GM19455 (cell line): ENCODE results near the gene RGS19.

Source experiments
- ATAC-seq: cut with Tn5 transposase; IDR thresholded peaks from one replicate; pipeline ENCODE4 v1.9.1; 2021; ENCODE audit not compliant: unreplicated experiment

The RGS19 gene

DNA sequence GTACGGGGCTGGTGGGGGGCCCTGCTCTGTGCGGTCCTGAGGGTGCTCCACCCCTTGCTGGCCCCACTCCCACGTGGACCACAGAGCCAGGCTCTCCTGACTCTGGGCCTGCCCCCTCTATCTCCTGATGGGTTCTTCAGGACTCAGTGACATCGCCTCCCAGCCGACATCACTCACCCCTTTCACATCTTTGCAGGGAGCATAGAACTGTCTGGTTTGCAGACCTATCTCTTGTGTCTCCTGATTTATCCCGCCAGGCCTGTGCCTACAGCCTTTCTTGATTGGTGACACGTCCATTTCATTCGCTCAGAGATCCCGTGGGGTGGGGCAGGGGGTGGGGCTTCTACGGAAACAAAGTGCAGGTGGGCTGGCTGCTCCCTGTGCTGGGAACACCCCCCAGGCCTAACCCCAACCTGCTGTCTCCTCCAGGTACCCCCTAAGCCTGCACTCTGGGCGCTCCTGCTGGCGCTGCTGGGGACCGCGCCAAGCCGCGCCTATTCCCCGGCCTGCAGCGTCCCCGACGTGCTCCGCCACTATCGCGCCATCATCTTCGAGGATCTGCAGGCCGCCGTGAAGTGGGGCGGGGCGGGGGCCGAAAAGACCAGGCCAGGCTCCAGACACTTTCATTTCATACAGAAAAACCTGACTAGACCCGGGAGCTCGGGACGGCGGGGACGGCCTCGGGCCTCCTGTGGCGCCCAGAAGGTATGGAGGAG is 41.7 kb downstream of the RGS19 start:
- ATAC-seq = no peak

GRCh38 chr20:64037199-64037497 is 42.2 kb downstream of the RGS19 start:
- no peak for ATAC-seq

- no peak for ATAC-seq
Observed at GRCh38 chr20:64036346-64037198, 42.7 kb downstream of the RGS19 start.

DNA sequence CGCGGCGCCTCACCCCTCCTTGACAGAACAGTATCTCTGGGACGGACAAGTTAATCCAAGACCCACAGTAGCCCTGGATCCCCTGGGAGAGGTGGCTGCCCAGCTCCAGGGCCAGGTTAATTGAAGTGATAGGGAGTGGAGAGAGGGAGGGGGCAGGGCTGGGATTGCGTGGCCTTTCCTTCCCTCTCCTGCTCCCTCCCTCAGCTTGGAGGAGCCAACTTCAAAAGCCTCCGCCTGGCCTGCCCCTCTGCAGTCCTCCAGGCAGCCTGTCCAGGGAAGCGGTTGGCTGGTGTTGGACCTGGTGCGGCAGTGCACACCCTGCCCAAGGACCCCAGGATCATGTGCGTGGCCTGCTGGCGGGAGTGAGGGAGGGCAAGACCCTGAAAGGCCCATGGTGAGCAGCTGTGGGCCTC is 43.4 kb downstream of the RGS19 start, which contains the start of gene C20orf204:
Gene C20orf204, plus strand, starts transcription at position 250 of the 413 bp plus-strand sequence. Its CDS starts 142 bp downstream, at position 392.
- ATAC-seq = no peak

GRCh38 chr20:64035066-64035932 is 44.0 kb downstream of the RGS19 start:
- ATAC-seq = no peak

DNA sequence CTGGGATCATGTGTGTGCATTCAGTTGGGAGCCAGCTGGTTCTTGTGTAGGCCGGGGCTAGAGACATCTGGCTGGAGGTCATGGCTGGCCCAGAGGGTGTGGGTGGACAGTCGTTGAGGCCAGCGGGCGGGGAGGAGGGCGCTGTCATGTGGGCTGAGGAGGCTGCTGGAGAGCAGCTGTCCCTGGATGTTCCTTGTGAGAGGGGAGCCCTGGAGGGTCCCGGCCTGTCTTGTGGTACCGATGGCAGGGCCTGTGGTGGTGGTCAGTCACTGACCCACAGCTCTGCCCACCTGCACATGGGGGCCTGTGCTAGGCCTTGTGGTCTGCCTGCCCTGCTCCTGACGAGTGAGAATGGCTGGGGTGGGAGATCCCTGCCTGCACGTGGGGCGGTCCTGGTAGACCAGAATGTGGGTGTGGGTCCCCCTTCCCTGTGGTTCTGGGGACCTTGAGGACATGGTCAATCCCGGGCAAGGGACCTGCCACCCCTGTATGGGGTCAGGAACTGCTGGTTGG is 45.3 kb downstream of the RGS19 start:
- ATAC-seq = no peak

DNA sequence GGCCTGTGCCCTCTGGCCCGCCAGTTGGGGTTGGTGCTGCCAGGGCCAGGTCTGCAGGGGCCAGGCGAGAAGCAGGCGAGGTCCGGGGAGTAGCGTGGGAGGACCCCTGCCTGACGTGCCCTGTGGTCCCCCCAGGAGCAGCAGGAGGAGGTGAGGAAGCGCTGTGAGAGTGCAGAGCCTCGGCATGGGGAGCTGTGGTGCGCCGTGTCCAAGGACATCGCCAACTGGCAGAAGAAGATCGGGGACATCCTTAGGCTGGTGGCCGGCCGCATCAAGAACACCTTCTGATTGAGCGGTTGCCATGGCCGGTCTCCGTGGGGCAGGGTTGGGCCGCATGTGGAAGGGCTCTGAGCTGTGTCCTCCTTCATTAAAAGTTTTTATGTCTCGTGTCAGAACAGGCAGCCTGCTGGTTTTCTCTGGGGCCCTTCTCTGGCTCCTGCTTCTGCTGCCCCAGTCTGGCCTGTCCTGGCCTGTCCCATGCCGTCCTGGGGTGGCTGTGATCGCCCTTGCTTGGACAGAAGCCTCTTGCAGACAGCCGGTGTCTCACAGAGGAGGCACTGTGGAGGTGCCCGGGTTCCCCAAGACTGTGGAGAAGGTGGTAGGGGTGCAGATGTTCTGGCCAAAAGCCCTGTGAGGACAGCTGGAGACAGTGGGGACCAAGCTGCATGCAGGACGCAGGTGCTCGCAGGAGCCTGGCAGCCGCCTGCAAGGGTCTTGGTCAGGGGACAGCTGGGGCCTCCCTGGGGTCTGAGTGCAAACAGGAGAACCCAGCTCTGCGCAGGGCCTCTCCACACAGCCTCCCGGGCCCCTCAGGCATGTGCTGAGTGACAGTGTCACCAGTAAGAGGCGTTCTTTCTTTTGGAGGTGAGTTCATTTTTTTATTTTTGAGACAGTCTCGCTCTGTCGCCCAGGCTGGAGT is 46.4 kb downstream of the RGS19 start:
- ATAC-seq = no peak

DNA sequence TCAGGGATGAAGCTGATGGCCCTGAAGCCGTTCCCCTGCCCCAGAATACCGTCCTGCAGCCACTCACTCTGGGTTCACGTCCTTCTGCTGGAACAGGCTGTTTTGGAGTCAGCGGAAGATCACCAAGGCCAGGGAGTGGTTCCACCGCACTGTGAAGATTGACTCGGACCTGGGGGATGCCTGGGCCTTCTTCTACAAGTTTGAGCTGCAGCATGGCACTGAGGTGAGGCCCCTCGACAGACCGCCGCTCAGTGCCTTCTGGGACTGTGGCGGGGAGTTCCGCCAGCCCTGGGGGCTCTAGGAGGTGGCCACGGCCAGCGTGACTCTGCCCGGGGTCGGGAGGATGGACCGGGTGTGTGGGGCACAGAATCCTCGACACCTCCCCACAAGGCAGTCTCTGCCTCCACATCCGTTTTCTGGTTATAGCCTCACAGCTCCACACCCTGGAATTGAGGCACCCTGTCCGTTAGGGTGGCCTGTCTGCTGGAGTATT is 47.5 kb downstream of the RGS19 start:
- no peak for ATAC-seq

GRCh38 chr20:64030371-64031134 is 48.8 kb downstream of the RGS19 start:
- ATAC-seq = no peak

- ATAC-seq = no peak
Observed at GRCh38 chr20:64029293-64030117, 49.8 kb downstream of the RGS19 start.

GRCh38 chr20:64027981-64028685 is 51.2 kb downstream of the RGS19 start:
- ATAC-seq = no peak

- no peak for ATAC-seq
Observed at GRCh38 chr20:64025826-64026412, 53.4 kb downstream of the RGS19 start.

DNA sequence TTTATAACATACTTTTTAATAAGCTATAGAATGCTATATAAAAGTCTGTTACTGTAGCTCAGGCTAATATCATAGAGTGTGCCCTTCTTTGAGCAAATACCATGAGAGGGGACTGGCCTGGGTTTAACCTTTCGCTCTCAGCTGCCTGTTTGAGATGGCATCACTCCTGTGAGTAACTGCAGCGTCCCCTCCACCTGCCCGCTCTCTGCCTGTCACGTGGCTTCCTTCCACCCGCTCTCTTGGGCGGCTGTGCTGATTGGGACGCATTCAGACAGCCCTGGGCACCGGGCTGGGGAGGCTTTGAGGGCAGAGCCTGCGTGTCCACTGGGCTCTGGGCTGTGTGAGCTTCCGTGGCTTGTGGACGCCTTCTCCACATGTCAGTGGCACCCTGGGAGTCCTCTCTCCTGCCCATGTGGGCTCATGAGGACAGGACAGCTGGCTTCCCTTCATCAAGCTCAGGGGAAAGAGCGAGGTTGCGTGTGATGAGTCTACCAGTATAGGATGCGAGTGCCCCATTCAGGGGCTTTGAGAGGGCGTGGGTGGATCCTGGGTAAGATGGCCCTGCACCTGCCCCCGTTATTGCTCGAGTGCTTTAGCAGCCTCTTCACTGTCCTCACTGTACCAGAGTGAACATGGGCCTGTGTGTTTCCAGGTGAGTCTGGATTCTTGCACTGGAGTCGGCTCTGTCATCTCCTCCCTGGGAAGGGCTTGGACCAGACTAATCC is 54.1 kb downstream of the RGS19 start:
- no peak for ATAC-seq

DNA sequence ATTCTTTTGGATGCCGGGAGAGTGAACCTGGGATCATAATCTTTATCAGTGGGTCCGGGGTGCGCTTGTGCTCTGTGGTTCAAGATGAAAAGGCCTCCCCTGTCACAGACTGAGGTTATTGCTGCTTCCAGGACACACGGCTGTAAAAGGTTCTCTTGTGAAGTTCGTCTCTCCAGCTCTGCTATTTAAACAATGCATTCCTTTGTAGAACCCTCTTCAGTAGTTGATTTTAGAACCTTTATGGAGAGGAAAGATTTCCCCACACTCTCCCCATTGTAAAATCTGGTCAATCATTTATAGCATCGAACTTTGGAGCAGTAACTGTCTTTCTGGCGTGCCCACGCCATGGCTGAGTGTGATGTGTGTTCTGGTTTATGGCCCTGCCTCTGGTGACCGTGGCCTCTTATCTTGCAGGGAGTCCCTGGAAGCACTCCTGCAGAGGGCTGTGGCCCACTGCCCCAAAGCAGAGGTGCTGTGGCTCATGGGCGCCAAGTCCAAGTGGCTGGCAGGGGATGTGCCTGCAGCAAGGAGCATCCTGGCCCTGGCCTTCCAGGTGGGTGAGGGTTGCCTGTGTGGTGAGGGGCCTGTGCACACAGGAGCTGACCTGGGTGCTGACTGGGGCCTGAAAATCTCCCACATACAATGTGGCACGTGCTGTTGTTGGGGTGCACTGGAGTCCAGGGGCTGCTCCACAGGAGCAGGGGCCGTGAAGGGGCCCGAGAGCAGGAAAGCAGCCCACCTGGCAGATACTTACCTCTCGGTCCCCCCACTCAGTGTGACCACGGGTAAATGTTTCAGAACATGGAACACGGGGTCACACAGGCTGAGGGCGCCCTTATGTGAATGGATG is 55.0 kb downstream of the RGS19 start:
- no peak for ATAC-seq

DNA sequence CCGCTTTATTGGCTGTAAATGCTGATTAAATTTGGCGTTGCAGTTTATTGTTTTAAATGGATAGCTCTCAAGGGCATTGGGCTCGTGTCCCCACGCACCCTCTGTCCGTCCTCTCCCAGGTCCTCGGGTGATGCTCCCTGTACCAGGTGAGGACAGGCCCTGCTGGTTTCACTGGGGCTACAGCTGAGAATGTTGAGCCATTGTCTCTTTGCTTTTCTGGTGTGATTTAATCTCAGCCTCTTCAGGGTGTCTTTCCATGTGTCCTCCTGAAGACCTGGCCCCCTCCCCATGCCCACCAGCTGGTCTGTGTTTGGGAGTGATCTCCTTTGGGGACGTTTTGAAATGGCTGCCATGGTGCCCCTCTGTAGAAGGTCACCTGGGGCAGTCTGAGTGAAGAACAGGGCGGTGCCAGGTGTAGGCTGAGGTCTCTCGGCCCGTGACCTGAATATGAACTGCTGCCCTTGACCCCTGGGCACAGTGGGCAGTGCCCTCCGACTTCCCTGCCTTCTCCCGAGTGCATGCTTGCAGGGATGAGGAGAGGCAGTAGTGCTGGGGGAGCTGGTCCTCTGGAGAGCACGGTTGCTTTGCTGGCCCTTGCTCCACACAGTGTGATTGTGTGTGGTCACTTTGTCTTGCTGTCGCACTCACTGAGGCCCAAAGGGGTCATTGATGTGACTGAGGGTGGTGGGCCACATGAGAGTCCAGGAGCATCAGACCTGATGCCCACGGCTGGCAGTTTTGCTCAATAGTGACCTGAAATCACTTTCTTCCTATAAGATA is 55.8 kb downstream of the RGS19 start:
- no peak for ATAC-seq
